ENCODE measurements around the gene HS2ST1.
"Not testable (repeated sequence)": the region's sequence is repeated elsewhere in the genome, so short reads cannot be mapped to it uniquely, and the experiment has no call there.

HS2ST1 gene

GRCh38 chr1:87013385-87013784 is 99.0 kb downstream of the HS2ST1 start:
- not testable (repeated sequence) for H3K27me3 ChIP-seq (ENCODE audit: control insufficient read depth, insufficient read depth, low read length); H3K4me1 ChIP-seq (ENCODE audit: control insufficient read depth, insufficient read depth, low read length); H3K36me3 ChIP-seq (ENCODE audit: control insufficient read depth, insufficient read depth, low read length); H3K4me3 ChIP-seq (ENCODE audit: low read length); H3K27ac ChIP-seq (ENCODE audit: low read depth, low read length); H3K9ac ChIP-seq (ENCODE audit: low read length)

GRCh38 chr1:87017998-87018672 is 103.7 kb downstream of the HS2ST1 start:
- Histone ChIP-seq H3K27me3 (ENCODE audit: control insufficient read depth, insufficient read depth, low read length) (no peaks in the 10 kb centered on the region), H3K27ac (ENCODE audit: low read depth, low read length) (no peak overlapping the region), H3K36me3 (ENCODE audit: control insufficient read depth, insufficient read depth, low read length) (no peaks in the 10 kb centered on the region), H3K4me3 (ENCODE audit: low read length) (no peak overlapping the region), H3K4me1 (ENCODE audit: control insufficient read depth, insufficient read depth, low read length) (peaks cover 4% of the 10 kb centered on the region), H3K9ac (ENCODE audit: low read length) (no peak overlapping the region)

GRCh38 chr1:87023326-87023725 is 108.9 kb downstream of the HS2ST1 start:
- Histone ChIP-seq H3K36me3 (ENCODE audit: control insufficient read depth, insufficient read depth, low read length) (no peaks in the 10 kb centered on the region), H3K9ac (ENCODE audit: low read length) (no peak overlapping the region), H3K27ac (ENCODE audit: low read depth, low read length) (no peak overlapping the region), H3K4me3 (ENCODE audit: low read length) (no peak overlapping the region), H3K4me1 (ENCODE audit: control insufficient read depth, insufficient read depth, low read length) (peaks cover 2% of the 10 kb centered on the region), H3K27me3 (ENCODE audit: control insufficient read depth, insufficient read depth, low read length) (no peaks in the 10 kb centered on the region)

- H3K4me3 ChIP-seq (ENCODE audit: low read length) = no peak overlapping the region
- H3K27me3 ChIP-seq (ENCODE audit: control insufficient read depth, insufficient read depth, low read length) = no peaks in the 10 kb centered on the region
- H3K9ac ChIP-seq (ENCODE audit: low read length) = no peak overlapping the region
- no peaks in the 10 kb centered on the region for H3K36me3 ChIP-seq (ENCODE audit: control insufficient read depth, insufficient read depth, low read length)
- H3K4me1 ChIP-seq (ENCODE audit: control insufficient read depth, insufficient read depth, low read length) = no peaks in the 10 kb centered on the region
- no peak overlapping the region for H3K27ac ChIP-seq (ENCODE audit: low read depth, low read length)
Measured at GRCh38 chr1:87024936-87025540, 110.6 kb downstream of the HS2ST1 start.

- not testable (repeated sequence) for H3K4me3 ChIP-seq (ENCODE audit: low read length); H3K9ac ChIP-seq (ENCODE audit: low read length); H3K4me1 ChIP-seq (ENCODE audit: control insufficient read depth, insufficient read depth, low read length); H3K27ac ChIP-seq (ENCODE audit: low read depth, low read length); H3K36me3 ChIP-seq (ENCODE audit: control insufficient read depth, insufficient read depth, low read length); H3K27me3 ChIP-seq (ENCODE audit: control insufficient read depth, insufficient read depth, low read length)
Measured at GRCh38 chr1:87027561-87027960, 113.1 kb downstream of the HS2ST1 start.

- Histone ChIP-seq H3K36me3 (ENCODE audit: control insufficient read depth, insufficient read depth, low read length) (no peaks in the 10 kb centered on the region), H3K4me1 (ENCODE audit: control insufficient read depth, insufficient read depth, low read length) (no peaks in the 10 kb centered on the region), H3K27me3 (ENCODE audit: control insufficient read depth, insufficient read depth, low read length) (no peaks in the 10 kb centered on the region), H3K27ac (ENCODE audit: low read depth, low read length) (no peak overlapping the region), H3K9ac (ENCODE audit: low read length) (no peak overlapping the region), H3K4me3 (ENCODE audit: low read length) (no peak overlapping the region)
Measured at GRCh38 chr1:87028576-87028975, 114.1 kb downstream of the HS2ST1 start.

GRCh38 chr1:87030740-87031690 is 116.6 kb downstream of the HS2ST1 start:
- Histone ChIP-seq H3K4me1 (ENCODE audit: control insufficient read depth, insufficient read depth, low read length) (no peaks in the 10 kb centered on the region), H3K27me3 (ENCODE audit: control insufficient read depth, insufficient read depth, low read length) (no peaks in the 10 kb centered on the region), H3K36me3 (ENCODE audit: control insufficient read depth, insufficient read depth, low read length) (no peaks in the 10 kb centered on the region), H3K27ac (ENCODE audit: low read depth, low read length) (no peak overlapping the region), H3K4me3 (ENCODE audit: low read length) (no peak overlapping the region), H3K9ac (ENCODE audit: low read length) (no peak overlapping the region)

GRCh38 chr1:87034351-87034750 is 119.9 kb downstream of the HS2ST1 start:
- H3K36me3 ChIP-seq (ENCODE audit: control insufficient read depth, insufficient read depth, low read length) = no peaks in the 10 kb centered on the region
- H3K9ac ChIP-seq (ENCODE audit: low read length) = no peak overlapping the region
- H3K27me3 ChIP-seq (ENCODE audit: control insufficient read depth, insufficient read depth, low read length) = no peaks in the 10 kb centered on the region
- H3K4me1 ChIP-seq (ENCODE audit: control insufficient read depth, insufficient read depth, low read length) = no peaks in the 10 kb centered on the region
- H3K4me3 ChIP-seq (ENCODE audit: low read length) = no peak overlapping the region
- no peak overlapping the region for H3K27ac ChIP-seq (ENCODE audit: low read depth, low read length)

- Histone ChIP-seq H3K9ac (ENCODE audit: low read length) (no peak overlapping the region), H3K27ac (ENCODE audit: low read depth, low read length) (no peak overlapping the region), H3K36me3 (ENCODE audit: control insufficient read depth, insufficient read depth, low read length) (no peaks in the 10 kb centered on the region), H3K4me1 (ENCODE audit: control insufficient read depth, insufficient read depth, low read length) (no peaks in the 10 kb centered on the region), H3K4me3 (ENCODE audit: low read length) (no peak overlapping the region), H3K27me3 (ENCODE audit: control insufficient read depth, insufficient read depth, low read length) (no peaks in the 10 kb centered on the region)
Measured at GRCh38 chr1:87039096-87039495, 124.7 kb downstream of the HS2ST1 start.

GRCh38 chr1:87042111-87042811 is 127.8 kb downstream of the HS2ST1 start:
- H3K9ac ChIP-seq (ENCODE audit: low read length) = no peak overlapping the region
- no peak overlapping the region for H3K27ac ChIP-seq (ENCODE audit: low read depth, low read length)
- H3K27me3 ChIP-seq (ENCODE audit: control insufficient read depth, insufficient read depth, low read length) = no peaks in the 10 kb centered on the region
- H3K4me1 ChIP-seq (ENCODE audit: control insufficient read depth, insufficient read depth, low read length) = no peaks in the 10 kb centered on the region
- H3K4me3 ChIP-seq (ENCODE audit: low read length) = no peak overlapping the region
- H3K36me3 ChIP-seq (ENCODE audit: control insufficient read depth, insufficient read depth, low read length) = no peaks in the 10 kb centered on the region

GRCh38 chr1:87044424-87044823 is 130.0 kb downstream of the HS2ST1 start:
- Histone ChIP-seq H3K27ac (ENCODE audit: low read depth, low read length) (no peak overlapping the region), H3K4me3 (ENCODE audit: low read length) (no peak overlapping the region), H3K36me3 (ENCODE audit: control insufficient read depth, insufficient read depth, low read length) (no peaks in the 10 kb centered on the region), H3K27me3 (ENCODE audit: control insufficient read depth, insufficient read depth, low read length) (no peaks in the 10 kb centered on the region), H3K9ac (ENCODE audit: low read length) (no peak overlapping the region), H3K4me1 (ENCODE audit: control insufficient read depth, insufficient read depth, low read length) (no peaks in the 10 kb centered on the region)

GRCh38 chr1:87044840-87045239 is 130.4 kb downstream of the HS2ST1 start:
- Histone ChIP-seq H3K27me3 (ENCODE audit: control insufficient read depth, insufficient read depth, low read length) (no peaks in the 10 kb centered on the region), H3K9ac (ENCODE audit: low read length) (no peak overlapping the region), H3K4me3 (ENCODE audit: low read length) (no peak overlapping the region), H3K27ac (ENCODE audit: low read depth, low read length) (no peak overlapping the region), H3K36me3 (ENCODE audit: control insufficient read depth, insufficient read depth, low read length) (no peaks in the 10 kb centered on the region), H3K4me1 (ENCODE audit: control insufficient read depth, insufficient read depth, low read length) (no peaks in the 10 kb centered on the region)
